Hematopoietic multipotent progenitor cell treated with erythropoietin and hydrocortisone succinate and interleukin-3 and kit ligand, for 4 days (in vitro differentiated cells): ENCODE measurements around the gene PARD6G.

Experiments used
- DNase-seq: peaks from one replicate; pipeline ENCODE4 v3.0.0-alpha.2; 2015

The PARD6G gene

DNA sequence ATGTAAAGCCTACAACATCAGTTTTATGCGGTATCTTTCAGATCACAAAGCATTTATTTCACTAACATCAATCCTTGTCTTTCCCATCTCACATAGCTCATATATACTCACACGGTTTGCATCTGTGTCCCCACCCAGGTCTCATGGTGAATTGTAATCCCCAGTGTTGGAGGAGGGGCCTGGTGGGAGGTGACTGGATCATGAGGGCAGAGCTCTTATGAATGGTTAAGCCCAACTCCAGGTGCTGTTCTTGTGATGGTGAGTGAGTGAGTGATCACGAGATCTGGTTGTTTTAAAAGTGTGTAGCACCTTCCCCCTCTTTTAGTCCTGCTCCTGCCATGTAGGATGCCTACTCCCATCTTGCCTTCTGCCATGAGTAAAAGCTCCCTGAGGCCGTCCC, 42.0 kb downstream of the PARD6G start:
- DNase-seq: no peak

DNA sequence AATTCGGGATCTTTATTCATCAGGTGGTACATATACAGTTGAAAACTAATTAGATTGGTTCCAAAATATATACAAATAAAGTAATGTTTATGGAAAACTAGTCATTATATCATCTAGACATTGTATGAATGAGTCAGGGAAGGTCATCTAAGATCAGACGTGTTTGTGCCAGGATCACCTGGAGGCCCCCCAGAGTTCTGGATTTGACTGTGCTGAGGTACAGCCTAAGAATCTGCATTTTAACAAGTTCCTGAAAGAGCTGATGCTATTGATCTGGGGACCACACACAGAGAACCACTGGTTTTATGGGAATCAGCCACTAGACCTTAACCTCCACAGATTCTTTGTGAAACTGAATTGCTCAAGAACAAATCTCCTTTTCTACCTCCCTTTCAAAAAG, 43.2 kb downstream of the PARD6G start:
- no peak for DNase-seq

DNA sequence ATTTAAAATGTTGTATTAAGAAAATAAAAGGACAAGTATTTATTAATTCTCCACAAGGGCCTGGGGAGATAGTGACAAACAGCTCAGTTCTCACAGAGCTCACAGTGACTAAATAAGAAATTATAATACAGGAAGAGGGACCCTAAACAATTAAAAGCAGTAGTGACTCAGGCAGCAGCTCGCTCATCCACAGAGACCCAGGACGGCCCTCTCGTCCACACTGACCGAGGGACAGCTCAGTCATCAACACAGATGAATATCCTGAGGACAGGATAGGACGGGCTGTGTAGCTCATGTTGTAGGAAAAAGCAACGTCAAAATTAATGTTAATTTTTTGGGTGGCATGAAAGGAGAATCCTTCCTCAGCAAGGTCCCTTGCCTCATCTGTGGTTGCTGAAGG, 44.1 kb downstream of the PARD6G start:
- DNase-seq: no peak

DNA sequence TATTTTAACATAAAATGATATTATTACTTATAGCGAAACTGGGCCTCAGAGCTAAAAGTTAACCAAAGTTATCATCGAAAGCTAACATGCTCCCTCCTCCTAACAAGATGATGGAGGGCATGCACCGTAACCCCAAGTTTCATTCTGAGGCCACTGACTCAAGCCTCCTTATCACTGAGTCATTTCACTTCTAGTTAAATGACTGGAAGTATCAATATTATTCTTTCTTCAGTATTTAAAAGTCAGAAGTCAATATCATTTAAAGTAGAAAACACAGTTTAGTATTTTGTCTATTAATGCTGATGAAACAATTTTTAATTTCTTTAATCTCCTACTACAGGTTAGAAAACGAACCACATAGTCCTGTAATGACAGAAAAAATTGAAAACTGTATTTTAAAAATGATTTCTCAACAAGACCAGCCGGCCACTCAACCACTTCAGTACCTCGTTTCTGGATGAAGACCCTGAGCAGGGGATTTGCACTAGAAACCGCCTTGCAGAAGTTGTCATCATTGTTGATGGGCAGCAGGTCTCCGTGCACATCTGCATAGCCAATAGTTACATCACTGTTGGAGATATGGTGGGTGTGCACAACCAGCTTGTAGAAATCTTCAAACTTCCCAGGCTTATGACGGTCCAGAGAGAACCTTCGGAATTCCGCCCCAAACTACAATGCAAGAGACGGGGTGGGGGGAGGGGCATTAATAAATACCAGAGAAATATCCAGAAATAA, 44.9 kb downstream of the PARD6G start:
- DNase-seq: no peak

DNA sequence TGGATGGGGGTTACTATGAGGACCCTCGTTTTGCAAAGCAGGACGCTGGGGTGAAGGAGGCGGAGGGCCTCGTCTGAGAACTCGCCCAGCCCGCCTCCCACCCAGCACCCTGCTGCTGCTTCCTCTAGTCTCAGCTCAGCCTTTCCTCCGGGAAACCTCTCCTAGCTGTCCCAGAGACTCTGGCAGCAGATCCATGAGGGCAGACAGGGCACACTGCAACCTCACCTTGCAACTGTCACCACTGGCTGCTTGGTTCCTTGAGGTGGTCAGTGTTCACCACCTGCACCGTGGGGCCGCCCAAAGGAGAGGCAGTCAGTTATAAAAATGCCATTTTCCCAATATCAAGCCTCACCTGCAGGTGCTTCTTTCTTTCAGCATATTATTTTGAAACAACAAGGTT, 45.6 kb downstream of the PARD6G start:
- DNase-seq: no peak

DNA sequence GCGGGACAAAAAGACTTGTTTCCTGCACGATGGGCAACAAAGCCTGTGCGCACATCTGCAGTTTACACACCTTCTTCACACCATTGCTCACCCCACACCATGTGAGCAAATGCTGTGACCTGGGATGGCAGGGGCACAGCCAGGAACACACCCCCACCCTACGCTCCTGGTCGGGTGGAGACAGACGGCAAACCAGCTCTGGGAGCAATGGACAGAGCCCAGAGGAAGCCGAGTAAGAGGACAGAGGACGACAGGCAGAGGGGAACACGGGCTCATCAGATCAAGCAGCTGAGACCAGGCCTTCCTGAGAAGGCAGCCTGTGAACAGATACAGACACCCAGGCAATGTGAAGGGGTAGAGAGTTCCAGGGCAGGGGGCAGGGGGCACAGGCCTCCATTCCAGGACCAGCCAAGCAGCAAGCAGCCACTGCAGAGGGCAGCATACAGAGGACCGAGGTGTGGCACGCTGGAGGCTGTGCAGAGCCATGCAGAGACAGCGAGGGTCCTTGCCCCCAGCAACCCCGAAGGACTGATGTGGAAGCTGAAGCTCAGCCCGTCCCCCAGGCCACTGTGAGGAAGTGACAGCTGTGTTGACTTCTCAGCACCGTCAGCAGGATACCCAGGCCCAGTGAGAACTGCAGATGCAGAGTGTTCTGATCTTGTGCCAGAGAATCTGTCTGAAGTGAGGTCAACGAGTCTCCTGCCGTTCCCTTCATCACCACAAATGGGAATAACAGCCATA, 46.2 kb downstream of the PARD6G start:
- DNase-seq: no peak

DNA sequence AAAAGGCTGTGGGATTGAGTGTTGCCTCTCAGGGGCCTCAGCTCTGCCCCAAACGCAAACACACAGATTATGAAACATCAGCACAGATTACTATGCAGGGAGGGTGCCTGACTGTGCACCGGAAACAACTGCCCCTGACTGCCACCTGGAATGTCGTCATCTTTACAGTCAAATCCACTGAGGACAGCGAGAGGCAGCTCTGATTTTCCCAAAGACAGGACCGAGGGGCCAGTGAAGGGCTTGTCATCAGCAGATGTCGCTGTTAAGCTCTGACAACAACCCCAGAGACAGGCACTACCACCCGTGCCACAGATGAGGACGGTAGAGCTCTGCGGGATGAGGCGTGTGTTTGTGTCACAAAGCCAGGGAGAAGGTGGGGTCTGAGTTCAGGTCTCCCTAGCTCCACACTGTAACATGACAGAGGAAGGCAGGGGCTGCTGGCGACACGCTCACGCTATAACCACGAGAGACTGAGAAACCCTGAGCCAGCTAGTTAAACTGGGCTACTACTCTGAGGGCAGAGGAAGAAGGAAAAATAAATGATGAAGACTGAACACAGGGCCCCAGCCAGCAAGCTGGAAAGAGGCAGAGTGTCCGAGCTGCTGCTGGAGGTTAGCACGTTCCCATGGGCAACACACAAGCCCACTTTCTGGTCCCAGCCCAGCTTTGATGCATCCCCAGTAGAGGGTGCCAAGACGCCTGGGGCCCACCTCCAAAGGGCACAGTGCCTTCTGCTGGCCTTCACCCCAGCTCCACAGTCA, 47.0 kb downstream of the PARD6G start:
- DNase-seq: no peak

DNA sequence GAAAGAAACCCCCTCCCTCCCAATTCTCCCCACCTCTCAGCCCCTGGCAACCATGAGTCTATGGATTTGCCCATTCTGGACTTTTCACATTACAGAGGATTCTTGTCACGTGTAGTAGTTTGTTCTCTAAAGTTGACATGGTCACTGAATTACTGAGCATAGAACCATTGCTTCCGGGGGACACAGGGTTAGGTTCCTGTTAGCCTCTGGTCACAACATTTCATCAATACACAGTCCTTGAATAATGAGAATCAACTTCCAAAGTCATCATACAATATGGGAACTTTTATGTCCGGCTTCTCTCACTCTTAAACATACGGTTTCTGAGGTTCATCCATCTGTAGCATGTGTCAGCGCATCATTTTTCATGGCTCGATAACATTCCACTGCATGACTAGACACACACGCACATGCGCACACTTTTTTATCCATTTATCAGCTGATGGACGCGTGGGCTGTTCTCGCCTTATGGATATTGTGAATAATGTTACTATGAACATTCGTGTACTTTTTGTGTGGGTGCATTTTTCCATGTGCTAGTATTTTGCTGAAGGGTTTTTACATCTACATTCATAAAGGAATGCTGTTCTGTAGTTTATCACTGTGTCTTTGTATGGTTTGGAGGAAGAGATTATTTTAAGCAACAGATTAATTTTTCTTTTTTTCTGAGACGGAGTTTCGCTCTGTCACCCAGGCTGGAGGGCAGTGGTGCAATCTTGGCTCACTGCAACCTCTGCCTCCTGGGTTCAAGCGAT, 48.1 kb downstream of the PARD6G start:
- no peak for DNase-seq

DNA sequence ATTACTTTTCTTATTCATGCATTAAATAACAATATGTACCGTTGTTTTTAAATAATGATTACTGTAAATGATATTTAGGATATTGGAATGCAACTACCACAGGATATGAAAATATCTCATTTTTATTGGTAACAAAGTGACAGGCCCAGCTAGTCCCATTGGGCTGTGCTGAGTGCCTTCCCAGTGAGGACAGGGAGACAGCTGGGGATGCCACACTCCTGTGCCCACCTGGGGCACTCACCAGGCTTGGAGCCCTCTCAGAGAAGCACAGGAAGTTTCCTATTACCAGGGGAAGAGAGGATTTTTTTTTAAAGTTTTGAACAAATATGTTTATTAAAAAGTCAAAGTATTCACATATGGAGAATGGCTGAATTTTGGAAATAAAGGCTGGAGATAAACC, 48.9 kb downstream of the PARD6G start:
- DNase-seq: no peak

DNA sequence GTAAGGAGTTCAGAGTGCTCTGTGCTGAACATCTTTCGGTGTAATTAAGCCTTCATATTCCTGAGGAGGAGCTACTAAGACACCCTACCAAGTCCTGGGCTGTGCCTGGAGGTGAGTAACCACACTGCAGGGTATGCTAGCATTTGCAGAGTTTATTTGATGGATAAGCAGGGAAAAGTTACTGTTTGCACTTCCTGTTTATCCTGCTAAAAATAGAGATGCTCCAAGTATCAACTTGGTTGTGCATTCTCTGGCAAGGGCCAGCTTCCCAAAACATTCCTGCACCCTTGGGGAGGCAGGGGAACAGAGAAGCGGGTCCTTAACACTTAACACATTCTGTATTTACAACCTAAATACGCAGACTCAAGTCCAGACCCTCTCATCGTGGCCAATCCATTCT, 49.8 kb downstream of the PARD6G start:
- DNase-seq: no peak

DNA sequence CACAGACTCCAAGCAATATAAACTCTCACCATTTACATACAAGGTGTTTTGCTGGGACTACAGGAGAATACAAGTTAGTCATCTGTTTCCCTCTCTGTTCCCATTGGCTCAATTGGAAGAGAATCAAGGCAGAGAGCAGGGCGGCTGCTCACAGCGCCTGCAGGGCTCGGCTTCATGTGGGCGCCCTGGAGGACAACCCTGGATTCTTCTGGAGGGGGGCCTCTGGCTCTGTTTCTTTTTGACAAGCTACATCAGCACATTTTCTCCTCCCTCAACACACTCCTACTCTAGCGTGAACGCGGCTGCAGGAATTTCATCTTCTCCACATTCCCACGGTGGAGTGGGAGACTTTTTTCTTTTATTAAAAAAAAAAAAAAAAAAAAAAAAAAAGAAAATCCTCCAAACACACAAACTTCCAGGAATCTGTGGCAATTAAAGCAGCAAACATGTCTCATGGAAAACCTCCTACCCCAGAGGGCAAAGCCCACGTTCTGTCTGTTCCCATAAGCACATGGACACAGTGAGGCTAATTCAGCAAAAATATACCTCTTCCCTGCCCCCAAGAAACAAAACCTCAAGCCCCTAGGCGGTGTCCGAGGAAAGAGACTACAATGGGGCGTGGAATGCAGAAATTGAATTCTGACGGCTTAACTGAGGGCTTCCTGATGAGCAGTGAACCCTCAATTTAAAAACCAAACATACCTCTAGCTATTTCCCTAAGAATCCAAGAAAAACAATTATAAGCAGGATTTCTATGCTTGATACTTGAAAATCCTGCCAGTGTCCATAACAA, 50.6 kb downstream of the PARD6G start:
- no peak for DNase-seq

DNA sequence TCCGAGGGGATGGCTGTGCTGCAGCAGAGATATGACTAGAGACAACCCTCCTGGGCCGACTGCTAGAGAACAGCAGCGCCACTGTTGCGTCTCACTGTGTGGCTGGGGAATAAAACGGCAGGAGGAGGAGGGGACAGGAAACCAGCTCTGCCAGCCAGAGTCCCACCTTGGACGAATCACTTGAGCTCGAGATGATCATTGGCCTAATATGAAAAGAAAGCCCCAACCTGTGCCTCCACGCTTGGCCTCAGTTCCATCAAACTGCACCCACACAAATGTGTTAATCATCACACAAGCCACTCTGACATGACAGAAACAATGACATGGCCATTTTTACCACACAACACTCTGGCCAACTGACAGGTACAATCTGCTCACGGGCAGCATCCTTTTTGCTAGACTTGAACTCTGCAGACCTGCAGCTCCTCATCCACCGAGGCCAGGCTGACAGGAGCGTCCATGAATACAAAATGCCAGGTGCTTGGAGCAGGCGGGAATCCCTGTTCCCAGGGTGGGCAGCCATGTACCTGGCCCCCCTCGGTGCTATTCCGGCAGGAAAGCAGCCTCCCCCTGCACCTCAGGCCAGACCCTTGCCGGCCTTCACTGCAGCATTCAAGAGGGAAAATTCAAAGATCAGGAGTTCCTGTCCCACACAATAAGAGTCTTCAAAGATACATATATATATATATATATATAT, 52.3 kb downstream of the PARD6G start:
- no peak for DNase-seq

DNA sequence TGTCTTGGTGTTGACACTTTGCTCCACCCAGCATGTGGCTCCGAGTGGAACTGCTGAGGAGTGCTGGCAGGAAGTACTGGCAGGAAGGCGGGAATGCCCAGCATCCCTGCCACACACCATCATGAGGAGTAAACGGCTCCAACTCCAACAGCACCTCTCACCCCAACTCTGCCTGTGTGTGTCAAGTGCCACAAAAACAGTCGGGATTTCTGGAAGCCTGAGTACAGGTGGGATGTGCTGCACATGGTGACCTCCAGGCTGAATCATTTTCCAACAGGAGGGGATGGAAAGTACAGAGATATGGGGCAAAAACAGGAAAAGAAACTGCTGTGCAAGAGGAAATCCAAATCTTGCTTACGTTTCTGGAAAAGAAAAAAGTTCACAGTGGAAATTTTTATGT, 53.6 kb downstream of the PARD6G start:
- no peak for DNase-seq

DNA sequence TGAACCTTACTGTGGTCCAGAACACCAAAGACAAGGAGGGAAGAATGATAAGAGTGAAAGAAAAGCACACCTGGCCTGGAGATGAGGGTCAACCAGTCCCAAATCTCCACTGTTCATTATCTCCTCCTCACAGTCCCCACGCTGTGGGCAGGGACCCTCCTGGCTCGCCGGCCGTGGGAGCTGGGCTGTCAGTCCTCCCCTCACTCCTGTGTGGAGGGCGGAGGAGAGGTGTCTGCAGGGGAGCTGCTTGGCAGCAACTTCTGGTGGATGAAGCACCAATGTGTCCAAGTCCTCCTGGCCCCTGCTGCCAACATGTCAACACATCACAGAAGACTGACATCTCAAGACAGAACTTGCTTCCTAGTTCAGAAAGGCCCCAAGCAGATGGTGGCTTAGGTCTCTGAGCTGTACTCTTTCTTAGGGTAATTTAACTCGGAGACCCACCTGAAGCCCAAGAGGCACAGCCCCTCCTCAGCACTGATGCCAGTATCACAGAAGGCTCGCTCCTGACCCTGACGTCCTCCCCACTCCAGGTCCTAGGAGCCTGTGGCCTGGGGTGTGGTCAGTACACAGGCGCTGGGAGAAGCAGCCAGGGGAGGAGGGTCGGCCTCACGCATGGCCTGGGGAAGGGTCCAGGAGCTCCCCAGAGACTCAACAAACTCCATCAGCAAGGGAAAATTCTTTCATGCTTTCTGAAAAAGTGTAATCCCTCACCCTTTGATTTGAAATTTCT, 54.5 kb downstream of the PARD6G start:
- DNase-seq: no peak

DNA sequence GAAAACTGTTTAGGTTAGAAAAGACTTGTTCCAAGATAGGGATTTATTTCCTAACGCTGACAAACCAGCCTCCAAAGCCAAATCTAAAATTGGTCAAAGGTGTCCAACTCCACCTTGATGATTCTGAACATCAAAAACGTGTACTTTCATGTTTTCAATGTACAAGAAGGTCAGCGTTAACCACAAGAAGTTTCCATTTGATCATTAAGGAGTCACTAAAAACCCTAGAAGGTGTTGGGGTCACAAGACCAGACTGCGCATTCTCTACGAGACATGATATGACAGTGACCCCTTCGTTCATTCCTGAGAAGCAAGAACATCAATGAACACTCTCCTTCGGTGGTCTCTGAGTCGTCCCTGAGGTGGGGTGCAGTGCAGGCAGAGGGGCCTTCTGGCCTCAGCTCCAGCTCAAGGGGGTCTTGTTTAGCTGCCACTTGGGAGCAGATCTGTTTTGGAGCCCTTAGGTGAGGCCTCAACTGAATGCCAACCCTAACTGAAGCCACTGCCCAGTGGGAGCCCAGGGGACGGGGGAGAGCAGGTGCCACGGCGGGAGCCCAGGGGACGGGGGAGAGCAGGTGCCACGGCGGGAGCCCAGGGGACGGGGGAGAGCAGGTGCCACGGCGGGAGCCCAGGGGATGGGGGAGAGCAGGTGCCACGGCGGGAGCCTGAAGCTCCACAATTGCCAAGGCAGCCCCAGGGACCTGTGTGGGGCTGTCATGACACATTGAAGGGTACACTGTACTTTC, 55.2 kb downstream of the PARD6G start:
- no peak for DNase-seq

DNA sequence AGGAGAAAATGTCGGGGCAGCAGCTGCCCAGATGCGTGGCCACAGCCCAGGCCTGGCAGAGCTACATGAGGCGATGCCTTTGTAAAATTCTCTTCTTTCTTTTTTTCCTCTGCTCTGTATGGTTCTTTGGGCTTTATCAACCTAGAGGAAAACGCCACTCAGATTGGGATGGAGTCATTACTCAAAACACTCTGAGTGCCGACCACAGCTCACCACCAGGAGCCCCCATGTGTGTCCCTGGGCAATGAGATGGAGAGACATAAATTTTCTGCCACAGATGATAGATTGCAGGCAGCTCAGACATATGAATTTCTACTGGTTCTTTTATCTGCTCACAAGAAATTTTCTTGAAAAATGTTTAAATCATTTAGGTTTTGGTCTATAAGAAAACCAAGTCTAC, 56.0 kb downstream of the PARD6G start:
- no peak for DNase-seq

DNA sequence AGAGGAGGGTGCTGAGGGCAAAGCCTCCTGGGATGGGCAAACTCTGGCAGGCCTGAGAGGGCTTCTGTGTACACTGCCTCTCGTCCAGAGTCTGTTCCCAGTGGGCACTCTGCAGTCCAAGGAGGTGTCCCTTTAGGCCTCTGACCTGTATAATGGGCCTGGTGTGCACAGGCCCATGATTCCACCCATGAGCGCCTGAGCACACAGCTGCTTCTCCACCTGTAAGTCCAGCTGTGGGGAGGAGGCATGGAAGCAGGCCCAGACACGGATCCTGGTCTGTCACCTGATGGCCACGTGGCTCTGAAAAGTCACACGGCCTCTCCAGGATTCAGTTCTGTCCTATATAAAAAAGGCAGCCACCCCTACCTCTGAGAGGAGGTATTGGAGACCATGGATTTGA, 57.0 kb downstream of the PARD6G start:
- no peak for DNase-seq

DNA sequence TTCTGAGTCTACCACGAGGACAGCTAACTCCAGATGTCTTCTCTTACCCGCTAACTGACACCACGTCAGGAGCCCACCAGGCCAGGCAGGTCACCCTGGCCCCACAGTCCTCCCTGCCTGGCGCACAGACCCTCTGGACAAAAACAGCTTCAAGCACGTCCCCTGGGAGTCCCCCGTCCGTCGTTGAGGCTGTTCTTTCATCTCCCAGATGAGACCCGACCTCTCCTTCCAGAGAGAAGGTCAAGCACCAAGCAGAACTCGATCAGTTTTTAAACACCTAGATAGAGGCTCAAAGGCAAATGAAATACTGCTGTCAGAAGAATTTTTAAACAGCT, 57.8 kb downstream of the PARD6G start:
- DNase-seq: no peak

DNA sequence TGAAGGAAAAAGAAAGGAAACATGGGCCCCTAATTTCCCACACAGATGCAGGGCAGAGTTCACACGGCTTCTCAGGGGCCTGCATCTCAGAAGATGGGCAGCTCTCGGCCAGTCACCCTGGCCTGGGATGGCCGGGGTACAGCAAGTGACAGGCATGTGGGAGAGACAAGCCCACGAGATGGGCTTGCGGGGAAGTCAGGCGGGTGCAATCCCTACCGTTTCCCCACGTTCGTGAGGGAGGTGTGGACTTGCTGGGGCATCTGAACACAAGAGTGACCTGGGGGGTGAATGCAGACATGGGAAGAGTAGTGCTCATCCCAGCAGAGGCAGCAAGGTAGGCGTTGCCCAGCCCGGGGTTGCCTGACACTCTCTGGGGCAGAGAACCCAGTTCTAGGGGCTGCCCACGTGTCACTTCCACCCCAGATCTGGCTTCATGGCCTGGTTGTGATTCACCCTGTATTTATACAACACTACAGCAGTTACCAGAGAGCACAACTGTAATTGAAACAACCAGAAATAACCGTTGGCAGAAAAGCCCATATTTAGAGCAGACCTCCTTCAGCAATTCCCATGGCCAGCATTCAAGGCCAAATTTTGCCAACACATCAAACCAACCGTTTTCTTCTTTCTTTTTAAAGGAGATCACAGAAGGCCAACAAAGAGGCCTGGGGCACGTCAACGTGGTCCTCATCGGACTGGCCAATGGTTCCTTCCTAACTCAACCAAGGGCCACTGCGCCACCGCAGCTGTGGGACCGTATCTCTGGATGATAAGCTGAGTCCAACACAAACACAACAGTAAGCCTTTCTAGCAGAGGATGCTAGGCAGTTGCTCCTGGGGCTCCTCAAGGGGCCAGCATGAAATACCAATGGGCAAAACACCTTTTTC, 58.4 kb downstream of the PARD6G start:
- no peak for DNase-seq
